Stimulated activated CD4-positive, alpha-beta T cell treated with anti-CD3 and anti-CD28 coated beads, Interleukin-1b, Interleukin-23, amount 100 ng/mL, for 4 hours (primary cell): Measurements from ENCODE around the gene NKAIN2.

Experiments used
- DNase-seq, 2 donors: peaks; one replicate each; pipeline ENCODE4 v3.0.0-alpha.2; 2020; ENCODE audit warnings: low read depth in 2 of 2

The NKAIN2 gene

GRCh38 chr6:124822204-124822613 lies 1018.5 kb downstream of the NKAIN2 start:
- DNase-seq, result no peak

GRCh38 chr6:124822721-124823120 lies 1019.1 kb downstream of the NKAIN2 start:
- no peak for DNase-seq

DNA sequence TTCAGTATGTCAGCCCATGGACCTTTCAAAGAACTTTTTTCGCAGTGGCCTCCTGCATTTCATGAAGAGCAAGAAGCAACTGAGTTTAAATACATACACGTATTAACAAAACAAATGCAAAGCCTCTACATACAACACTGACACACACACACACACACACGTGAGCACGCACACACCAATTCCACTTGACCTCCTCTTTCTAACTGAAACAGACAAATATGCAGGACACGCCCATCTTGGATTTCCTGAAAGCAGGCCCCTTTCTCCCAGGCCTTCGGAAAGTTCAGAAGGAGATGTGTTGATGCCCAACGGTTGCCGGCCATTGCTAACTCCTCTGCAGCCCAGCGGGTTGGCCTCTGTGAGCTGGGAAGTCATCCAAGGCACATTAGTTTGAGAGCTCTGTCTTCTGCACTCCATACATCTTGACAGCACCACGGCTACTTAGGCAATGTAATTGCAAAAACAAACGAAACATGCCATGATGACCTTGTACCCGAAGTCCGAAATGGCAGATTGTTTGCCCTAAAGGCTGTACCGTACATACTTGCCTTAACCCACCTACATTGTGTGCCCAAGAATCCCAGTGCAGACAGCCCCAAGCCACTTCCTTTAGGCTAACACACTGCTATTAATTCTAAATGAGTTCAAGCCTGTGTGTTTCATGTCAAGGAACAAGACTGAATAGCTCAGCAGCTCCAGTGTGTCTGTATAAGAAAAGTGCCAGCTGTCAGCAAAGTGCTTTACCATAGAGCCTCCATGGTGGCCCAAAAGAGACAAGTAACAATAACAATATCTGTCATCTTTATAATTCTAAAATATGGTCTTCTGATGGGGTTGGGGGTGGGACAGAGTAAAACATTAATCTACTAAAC lies 1019.8 kb downstream of the NKAIN2 start:
- no peak for DNase-seq

DNA sequence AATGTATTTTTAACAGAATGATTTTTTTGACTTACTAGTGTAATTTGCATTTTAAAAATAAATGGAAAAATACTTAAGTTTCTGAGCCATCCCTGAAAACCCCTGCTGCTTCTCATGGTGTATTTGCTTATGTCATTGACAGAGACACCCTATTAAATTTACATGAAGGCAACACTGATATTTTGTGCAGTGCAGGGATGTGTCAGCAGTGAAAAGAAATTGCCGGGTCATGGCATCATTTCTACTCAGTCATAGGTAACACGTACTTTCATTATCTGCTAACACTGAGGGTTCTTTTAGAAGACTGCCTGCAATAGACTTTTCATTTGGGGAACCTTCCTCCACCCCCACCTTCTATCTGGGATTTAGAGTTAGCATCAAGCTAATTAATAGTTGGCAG lies 1021.9 kb downstream of the NKAIN2 start:
- DNase-seq, result no peak

GRCh38 chr6:124829822-124830221 lies 1026.2 kb downstream of the NKAIN2 start:
- DNase-seq, result no peak

- no peak for DNase-seq
These were observed 1026.8 kb downstream of the NKAIN2 start for GRCh38 chr6:124830506-124830905.

- no peak for DNase-seq
These were observed 1050.8 kb downstream of the NKAIN2 start for GRCh38 chr6:124854338-124854922.

- no peak for DNase-seq
These were observed 1054.1 kb downstream of the NKAIN2 start for GRCh38 chr6:124857746-124858145.

- no peak for DNase-seq
These were observed 1054.9 kb downstream of the NKAIN2 start for GRCh38 chr6:124858564-124858963.

- no peak for DNase-seq
These were observed 1055.7 kb downstream of the NKAIN2 start for GRCh38 chr6:124859366-124859765.

GRCh38 chr6:124866040-124866439 lies 1062.4 kb downstream of the NKAIN2 start:
- no peak for DNase-seq

GRCh38 chr6:124867121-124867520 lies 1063.5 kb downstream of the NKAIN2 start:
- no peak for DNase-seq

- no peak for DNase-seq
These were observed 1064.8 kb downstream of the NKAIN2 start for GRCh38 chr6:124868481-124868880.

DNA sequence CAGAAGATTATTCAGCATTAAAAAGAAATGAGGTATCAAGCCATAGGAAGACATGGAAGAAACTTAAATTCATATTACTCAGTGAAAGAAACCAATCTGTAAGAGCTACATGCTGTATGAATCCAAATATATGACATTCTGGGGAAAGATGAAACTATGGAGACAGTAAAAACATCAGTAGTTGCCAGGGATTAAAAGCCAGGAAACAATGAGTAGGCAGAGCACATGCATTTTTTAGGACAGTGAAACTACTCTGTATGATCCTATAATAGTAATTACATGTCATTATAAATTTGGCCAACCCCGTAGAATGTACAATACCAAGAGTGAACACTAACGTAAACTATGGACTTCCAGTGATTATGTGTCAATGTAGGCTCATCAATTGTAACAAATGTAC lies 1065.8 kb downstream of the NKAIN2 start:
- no peak for DNase-seq

- DNase-seq, result no peak
These were observed 1067.2 kb downstream of the NKAIN2 start for GRCh38 chr6:124870611-124871459.

DNA sequence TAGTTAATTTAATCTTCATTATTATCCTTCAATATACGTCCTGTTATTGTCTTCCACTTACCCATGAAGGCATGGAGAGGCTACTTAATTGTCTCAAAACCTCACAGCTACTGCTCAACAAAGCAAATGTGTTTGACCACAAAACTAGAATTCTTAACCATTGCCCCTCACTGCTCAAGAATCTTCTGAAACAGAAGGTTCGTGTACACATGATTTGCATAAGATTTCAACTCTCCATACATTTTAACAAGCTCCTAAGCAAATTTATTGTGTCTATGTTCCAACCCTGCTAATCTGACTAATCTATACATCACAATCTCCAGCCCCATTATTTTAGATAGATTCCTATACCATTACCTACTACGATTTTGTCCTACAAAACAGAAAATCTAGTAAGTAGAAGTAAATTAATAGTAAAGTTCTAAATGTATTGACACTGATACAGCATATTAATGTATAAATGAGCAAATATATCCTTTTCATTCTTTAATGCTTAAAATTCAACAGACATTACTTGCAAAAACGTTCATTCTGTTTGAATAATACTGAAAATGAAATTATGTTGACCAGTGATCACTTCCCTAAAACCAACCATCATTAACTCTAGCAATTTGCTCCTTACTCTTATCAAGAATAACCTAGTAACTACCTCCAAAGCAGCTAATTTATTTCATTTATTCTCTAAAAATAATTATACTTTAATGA lies 1068.8 kb downstream of the NKAIN2 start:
- no peak for DNase-seq

DNA sequence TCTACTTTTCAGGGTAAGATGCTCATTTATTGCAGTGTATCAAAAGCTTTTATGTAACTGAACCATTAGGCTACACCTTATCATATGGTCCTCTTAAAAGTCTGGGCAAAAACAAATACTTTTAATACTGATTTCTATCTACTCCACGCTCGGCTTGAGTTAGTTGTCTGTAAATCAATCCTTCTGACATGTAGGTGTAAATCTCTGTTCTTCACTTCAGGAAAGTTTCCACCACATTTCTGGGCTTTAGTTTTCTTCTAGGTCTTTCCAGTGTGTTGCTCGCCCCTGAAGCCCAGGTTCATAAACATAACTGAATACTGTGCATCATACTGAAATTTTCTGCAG lies 1069.4 kb downstream of the NKAIN2 start:
- DNase-seq, result no peak
